Hepatocyte (in vitro differentiated cells): ENCODE results near the gene THEMIS2.

Experiments used
- CTCF ChIP-seq: fragments of 200-600 bp; sonication (generic); IDR thresholded peaks from 2 replicates; pipeline ENCODE4 v1.5.1; 2016; ENCODE audit warnings: antibody characterized with exemption, mild to moderate bottlenecking; ENCODE audit not compliant: poor library complexity
- EZH2phosphoT487 ChIP-seq: fragments of 200-600 bp; sonication (generic); IDR thresholded peaks from one replicate; pipeline ENCODE4 v1.6.1; 2018; ENCODE audit warnings: antibody characterized with exemption, mild to moderate bottlenecking, low read depth, moderate library complexity; ENCODE audit not compliant: unreplicated experiment, severe bottlenecking

GRCh38 chr1:27831568-27832410 lies 40.6 kb upstream of the THEMIS2 start:
- TF ChIP-seq CTCF (no peak), EZH2phosphoT487 (no peak)
